Measurements from ENCODE around the gene P2RX4. TPM values are rescaled to one million over a fixed set of nuclear protein-coding genes. Genes with fewer than 3 reads are reported as not detected.
"Not testable (repeated sequence)": the region's sequence is repeated elsewhere in the genome, so short reads cannot be mapped to it uniquely, and the experiment has no call there.

P2RX4 gene
- total and polyA plus RNA-seq, 12 donors = 3.7 to 12.6 (median 5.5) TPM

DNA sequence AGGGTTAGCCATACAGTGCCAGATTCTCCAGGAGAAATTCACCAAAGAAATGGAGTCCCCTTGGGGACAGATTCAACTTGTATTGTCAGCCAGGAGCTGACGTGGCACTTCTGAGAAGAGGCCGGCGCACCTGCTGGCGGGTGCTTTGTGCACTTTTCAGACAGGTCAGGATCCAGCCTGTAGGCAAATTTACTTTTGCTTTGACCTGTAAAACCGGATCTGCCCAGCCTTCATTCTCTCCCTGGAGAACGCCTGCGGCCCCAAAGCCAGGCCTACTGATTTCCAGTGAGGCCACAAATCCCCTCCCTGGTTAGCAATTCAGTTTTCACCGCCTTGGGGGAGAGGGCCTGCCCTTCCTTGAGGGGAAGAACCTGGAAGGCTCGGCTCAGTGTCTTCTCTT, 17.4 kb downstream of the P2RX4 start:
- ATAC-seq (no peak), DNase-seq (no peak)
- Histone ChIP-seq H3K27me3 (no peaks in the 10 kb centered on the region), H3K4me3 (no peak overlapping the region), H3K27ac (no peak overlapping the region), H3K36me3 (peaks cover 0 to 79% (median 7%) of the 10 kb centered on the region in 9 donors), H3K9me3 (no peaks in the 10 kb centered on the region), H3K4me1 (peaks cover 0 to 22% (median 0%) of the 10 kb centered on the region in 9 donors)
- 91 to 93% methylated on average over 9 of the region's 9 CpGs for WGBS, 2 donors
- TF ChIP-seq, protein P1, sequence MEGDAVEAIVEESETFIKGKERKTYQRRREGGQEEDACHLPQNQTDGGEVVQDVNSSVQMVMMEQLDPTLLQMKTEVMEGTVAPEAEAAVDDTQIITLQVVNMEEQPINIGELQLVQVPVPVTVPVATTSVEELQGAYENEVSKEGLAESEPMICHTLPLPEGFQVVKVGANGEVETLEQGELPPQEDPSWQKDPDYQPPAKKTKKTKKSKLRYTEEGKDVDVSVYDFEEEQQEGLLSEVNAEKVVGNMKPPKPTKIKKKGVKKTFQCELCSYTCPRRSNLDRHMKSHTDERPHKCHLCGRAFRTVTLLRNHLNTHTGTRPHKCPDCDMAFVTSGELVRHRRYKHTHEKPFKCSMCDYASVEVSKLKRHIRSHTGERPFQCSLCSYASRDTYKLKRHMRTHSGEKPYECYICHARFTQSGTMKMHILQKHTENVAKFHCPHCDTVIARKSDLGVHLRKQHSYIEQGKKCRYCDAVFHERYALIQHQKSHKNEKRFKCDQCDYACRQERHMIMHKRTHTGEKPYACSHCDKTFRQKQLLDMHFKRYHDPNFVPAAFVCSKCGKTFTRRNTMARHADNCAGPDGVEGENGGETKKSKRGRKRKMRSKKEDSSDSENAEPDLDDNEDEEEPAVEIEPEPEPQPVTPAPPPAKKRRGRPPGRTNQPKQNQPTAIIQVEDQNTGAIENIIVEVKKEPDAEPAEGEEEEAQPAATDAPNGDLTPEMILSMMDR (IDR thresholded peaks at IDR 0.05) = no peak
- intact Hi-C loops (cut with DNase I) = loop anchor here in 1 of 10 donors (10.0 kb wide), 1 partner anchor 112 kb away; no protein-coding TSS in a partner anchor

DNA sequence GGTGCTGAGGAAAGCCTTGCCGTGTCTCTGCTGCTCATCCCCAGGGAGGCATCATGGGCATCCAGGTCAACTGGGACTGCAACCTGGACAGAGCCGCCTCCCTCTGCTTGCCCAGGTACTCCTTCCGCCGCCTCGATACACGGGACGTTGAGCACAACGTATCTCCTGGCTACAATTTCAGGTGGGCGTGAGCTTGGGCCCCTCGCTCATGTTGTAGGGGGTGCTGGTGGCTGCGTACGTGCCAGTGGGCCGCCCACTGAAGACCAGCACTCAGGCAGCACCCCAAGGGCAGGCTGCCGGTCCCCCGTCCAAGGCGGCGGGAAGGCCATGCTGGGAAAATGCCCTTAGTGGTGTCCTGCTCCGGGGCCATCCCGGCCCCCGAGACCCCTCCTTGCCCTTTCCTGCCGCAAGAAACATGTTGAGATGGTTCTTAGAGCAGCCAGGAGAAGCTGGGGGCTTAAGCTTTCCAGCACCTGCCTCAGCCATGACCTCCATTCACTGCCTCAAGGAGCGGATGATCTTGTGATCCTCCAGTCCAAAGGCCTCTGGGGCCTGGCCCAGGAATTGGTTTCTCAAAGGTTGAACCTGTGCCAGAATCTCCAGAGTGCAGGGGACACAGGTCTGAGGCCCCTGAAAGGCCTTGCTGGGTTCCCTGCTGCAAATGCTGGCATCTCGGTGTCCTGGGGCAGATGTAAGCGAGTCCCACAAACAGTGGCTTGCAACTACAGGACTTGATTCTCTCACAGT, 19.2 kb downstream of the P2RX4 start:
- TF ChIP-seq, protein P1 (IDR thresholded peaks at IDR 0.05) = no peak
- ATAC-seq = no peak
- Histone ChIP-seq H3K27ac (no peak overlapping the region), H3K27me3 (no peaks in the 10 kb centered on the region), H3K4me1 (peaks cover 0 to 12% (median 0%) of the 10 kb centered on the region in 9 donors), H3K36me3 (peaks cover 0 to 77% (median 9%) of the 10 kb centered on the region in 9 donors), H3K4me3 (no peak overlapping the region), H3K9me3 (no peaks in the 10 kb centered on the region)
- intact Hi-C loops (cut with DNase I) = loop anchor here in 1 of 10 donors (10.0 kb wide), 1 partner anchor 114 kb away; no protein-coding TSS in a partner anchor
- no peak for DNase-seq
- 97% methylated on average over 24 of the region's 24 CpGs for WGBS, 2 donors

DNA sequence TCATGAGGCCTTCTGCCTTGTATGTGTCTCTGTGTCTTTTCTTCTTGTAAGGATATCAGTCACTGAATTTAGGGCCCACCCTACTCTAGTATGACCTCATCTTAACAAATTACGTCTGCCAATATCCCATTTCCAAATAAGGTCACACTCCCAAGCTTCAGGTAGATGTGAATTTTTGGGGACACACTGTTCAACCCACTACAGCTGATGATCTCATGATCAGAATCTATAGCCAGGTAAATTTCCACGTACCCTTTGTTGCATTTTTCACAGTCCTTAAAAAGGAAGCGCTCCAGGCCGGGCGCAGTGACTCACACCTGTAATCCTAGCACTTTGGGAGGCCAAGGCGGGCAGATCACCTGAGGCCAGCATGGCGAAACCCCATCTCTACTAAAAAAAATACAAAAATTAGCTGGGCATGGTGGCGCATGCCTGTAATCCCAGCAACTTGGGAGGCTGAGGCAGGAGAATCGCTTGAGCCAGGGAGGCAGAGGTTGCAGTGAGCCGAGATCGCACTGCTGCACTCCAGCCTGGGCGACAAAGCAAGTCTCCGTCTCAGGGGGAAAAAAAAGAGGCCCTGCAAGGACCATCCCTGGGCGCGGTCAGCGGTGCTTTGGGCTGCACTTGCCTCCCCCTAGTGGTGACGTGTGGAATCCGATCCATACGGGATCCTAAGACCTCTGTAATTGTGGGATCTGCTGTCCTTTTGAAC, 20.1 kb downstream of the P2RX4 start:
- ATAC-seq (peak in 7 of 8 donors; percentile 71 to 88 (median 81)), DNase-seq (peak; percentile 69 to 70)
- H3K4me3 ChIP-seq, H3K27me3 ChIP-seq, H3K4me1 ChIP-seq, H3K9me3 ChIP-seq, H3K27ac ChIP-seq: not testable (repeated sequence)
- TF ChIP-seq, protein P1 (IDR thresholded peaks at IDR 0.05) = peak; percentile 75 to 90 (median 88)
- WGBS, 2 donors = 43 to 49% methylated on average over 19 of the region's 19 CpGs
- peaks cover 0 to 77% (median 9%) of the 10 kb centered on the region in 9 donors for H3K36me3 ChIP-seq
- intact Hi-C loops (cut with DNase I) = loop anchor here in 1 of 10 donors (10.0 kb wide), 1 partner anchor 115 kb away; no protein-coding TSS in a partner anchor

DNA sequence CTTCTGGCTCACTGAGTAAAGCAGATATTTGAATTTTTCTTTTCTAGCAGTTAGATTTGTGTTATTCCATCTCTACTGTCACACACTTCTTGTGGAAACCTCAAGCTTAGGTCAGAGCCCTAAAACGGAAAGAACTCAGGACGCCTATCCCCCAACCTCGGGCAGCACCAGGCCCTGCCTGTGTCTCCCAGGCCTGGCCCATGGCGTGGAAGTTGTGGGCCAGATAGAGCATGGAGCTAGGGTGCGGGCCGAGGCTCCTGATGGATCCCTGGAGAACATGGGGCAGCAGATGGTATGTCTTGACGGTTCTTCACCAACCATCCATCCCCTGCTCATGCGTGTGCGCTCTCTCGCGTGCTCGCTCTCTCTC, 20.6 kb downstream of the P2RX4 start:
- WGBS, 2 donors = 86 to 93% methylated on average over 12 of the region's 12 CpGs

More for the DNA sequence above, 20.6 kb downstream of the P2RX4 start:
- Histone ChIP-seq H3K4me1 (peaks cover 0 to 9% (median 0%) of the 10 kb centered on the region in 9 donors), H3K27ac (no peak overlapping the region), H3K27me3 (no peaks in the 10 kb centered on the region), H3K9me3 (no peaks in the 10 kb centered on the region), H3K4me3 (no peak overlapping the region), H3K36me3 (peaks cover 0 to 80% (median 9%) of the 10 kb centered on the region in 9 donors)
- TF ChIP-seq, protein P1 (IDR thresholded peaks at IDR 0.05) = peak in 3 of 9 donors; percentile 3 to 19 (median 12)
- intact Hi-C loops (cut with DNase I) = no loop called here
- ATAC-seq = peak in 3 of 8 donors; percentile 12 to 15 (median 14)
- DNase-seq = no peak
